IPS DF 19.7 (cell line): Measurements from ENCODE around the gene TTC28.

ENCODE experiments used
- DNase-seq: peaks from one replicate; pipeline ENCODE4 v3.0.0-alpha.2; 2013; ENCODE audit warnings: low read depth, low spot score

TTC28 gene

DNA sequence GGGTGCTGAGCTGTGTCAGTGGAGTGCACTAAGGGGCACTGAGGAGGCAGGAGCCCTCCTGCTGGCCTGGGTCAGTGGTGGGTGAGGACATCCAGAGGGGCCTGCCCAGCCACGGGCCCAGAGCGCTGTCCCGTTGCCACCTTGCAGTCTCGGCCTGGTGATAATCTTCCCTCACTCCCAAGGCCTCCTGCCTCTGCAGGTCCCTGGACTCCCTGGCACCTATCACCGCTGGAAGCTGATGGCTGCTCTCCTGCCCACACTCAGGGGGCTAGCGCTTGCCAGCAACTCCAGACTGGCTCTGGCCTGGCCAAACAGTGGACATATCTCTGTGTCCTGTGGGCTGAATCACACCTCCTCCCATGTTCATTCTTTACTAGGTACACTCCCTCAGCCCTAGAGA is 674.1 kb downstream of the TTC28 start:
- no peak for DNase-seq

DNA sequence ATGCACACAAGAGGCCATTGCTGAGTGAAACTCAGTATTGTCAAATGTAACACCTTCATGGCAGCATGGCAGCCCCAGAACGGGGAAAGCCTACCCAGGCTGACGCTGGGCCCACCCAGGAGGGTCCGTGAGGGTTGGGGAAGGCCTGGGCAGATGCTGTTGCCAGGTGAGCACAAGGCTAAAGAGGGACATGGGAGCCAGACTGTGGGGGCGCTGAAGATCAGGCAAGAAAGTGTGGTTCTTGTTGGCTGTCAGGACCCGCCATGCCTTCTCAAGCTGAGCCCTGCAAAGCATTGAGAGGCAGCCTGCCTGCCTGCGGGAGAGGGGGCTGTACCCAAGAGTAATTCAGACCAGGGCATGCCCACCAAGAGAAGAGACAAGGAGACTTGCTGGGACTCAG is 675.6 kb downstream of the TTC28 start:
- DNase-seq = no peak

DNA sequence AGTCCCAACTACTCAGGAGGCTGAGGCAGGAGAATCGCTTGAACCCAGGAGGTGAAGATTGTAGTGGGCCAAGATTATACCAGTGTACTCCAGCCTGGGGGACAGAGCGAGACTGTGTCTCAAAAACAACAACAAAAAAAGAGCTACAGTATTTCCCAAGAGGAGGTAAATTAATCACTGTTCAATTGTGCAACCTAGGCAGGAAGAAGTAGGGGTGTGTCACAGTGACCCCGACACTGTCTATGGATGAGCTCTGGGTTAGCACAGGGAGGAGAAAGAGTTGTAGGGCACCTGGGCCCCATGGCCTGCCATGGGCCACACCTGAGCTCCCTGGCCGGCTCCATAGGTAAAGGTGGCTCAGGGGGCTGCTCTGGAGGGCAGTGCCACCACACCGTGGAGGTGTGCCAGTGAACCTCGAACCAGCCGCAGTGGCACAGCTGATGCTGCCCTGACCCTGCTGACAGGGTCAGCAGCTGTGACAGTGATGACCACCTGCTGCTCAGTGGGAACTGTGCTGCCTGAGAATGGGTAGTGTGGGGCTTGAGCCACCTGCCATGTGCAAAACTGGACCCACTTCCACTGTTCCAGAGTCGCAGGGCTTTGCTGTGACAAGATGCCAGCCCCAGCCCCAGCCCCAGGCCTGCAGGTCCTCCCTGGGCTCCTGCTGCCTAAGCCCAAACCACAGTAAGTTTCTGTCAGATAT is 676.6 kb downstream of the TTC28 start:
- DNase-seq = no peak

DNA sequence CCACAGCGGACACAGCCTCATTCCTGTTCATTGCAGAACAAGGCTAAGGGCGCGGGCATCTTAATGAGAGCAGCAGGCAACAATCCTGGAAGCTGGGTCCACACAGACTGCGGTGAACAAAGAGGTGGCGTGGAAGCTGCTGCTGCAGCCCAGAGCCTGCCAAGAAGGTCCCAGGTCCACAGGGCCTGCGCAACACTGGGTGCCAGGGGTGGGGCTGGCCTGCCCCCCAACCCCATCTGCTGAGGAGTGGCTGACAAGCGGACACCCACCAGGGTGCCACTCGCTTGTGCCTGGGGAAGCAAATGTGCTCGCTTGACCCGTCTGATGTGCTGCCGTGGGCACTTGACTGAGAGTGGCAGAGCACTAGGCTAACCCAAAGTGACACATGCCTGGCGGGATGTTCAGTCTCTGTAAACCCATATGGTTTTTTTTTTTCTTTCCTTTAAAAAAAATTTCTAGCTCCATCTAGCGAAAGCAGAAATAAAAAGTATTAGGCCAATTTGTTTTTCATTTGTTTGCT is 677.4 kb downstream of the TTC28 start:
- no peak for DNase-seq

DNA sequence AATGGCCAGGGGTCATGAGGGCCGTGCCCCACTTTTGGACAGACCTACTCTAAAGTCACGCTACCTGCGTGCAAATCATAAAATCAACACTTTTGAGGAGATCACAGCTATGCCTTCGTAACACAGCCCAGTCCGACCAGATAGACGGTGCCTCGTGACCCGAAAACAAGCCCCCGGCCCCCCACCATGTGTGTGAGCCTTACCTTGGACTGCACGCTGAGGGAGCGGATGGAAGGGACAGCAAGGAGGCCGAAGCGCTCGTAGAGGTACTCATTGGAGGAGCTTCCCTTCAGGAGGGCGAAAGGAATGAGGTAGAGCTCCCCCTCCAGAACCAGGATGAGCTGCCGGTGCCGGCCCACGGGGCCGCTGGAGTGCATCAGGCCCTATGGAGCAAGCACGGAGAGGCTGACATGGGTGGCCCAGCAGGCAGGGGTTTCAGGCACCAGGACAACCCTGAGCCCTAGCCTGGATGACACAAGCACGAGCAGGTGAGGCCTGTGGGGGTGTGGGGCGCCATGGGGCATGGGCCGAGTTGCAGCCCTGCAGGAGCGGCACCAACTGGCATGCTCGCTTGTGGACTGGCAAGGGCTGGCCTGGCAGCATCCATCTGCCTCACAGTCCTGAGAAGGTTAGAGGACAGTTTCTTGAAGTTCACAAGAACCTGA is 678.3 kb downstream of the TTC28 start:
- DNase-seq = no peak

DNA sequence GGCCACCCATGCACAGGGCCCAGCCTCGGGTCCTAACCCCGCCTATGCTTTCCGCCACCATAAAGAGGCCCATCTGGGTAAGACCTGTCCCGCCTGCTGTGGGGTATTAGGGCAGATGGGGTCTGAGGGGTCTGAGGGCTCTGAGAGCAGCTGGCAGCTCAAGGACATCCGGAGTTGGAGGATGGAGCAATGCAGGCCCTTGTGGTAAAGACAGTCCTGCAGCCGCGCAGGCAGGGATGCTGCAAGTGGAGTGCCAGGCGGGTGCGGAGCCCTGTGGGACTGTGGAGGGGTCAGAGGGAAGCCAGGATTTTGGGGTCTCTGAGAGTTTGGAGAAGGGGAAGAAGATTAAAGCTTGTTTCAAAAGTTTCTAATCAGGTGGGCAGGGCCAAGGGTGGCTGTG is 679.3 kb downstream of the TTC28 start:
- no peak for DNase-seq

DNA sequence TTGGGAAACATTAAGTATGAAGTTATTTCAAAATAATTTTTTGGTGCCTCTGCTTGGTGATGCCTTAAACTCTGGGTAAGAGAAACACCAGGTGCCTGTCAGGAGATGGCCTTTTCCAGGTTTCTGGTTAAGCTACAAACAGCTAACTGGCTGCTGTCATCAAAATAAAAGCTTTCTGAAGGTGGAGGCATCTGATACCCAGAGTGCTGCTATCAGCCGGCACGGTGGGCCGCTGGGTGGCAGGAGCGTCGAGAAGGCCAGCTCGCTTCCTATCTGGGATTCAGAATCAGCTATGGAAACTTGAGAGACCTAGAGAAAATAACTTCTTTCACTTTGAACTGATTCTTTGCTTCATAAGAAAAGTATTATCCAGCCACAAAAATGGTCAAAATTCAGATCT is 679.8 kb downstream of the TTC28 start:
- no peak for DNase-seq

DNA sequence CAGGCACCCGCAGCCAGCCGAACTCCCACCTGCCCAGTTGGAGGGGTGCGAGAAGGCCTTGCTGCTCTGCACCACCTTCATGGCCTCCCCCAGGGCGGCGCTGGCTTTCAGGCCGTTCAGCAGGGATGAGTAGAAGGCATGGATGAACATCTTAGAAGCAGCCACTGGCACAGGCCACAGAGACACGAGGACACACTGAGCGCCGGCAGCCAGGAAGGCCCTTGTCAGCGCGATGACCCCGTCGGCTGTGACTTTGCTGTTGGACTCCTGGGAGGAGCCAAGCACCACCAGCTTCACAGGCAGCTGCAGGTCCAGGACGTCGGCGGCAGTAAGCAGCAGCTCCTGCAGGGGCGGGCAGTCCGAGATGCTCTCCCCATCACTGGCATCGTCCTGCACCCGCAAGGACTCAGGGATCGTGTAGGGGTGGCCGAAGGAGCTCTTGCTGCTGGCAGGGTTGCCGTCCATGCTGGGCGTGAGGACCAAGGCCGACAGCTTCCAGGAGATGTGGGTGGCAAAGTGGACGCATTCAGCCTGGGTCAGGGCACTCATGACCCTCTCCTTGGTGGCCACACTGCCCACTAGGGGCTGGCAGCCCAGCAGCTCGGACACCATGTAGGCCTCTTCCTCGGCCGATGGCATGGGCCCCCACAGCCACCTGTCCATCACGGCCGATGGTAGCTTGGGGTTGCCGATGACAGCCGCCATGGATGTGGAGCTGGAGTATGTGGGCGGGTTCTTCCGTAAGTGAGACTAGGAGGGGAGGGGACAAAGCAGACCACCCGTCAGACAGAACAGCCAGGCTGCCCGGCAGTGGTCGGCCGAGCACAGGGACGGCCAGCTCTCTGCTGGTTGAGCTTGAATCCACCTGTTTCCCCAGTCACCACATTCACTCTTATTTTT is 680.9 kb downstream of the TTC28 start:
- DNase-seq = no peak

DNA sequence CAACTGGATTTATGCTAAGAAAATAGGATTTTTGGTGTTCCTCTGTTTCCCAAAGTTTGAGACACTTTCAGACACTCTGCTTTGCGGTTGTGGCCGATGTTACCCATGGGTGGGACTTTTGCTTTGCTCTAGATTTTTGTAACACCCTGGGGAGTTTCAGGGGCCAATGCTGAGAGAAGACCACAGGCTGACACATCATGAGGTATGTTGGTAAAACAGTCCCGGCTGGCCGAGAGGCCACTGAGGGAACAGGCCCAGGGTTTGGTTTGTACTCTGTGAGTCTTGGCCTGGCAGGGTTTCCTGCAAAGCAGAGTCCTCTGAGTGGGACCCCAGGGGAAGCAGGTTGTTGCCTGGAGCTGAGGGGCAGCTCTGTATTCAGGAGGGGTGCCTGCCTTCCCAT is 682.1 kb downstream of the TTC28 start:
- no peak for DNase-seq

DNA sequence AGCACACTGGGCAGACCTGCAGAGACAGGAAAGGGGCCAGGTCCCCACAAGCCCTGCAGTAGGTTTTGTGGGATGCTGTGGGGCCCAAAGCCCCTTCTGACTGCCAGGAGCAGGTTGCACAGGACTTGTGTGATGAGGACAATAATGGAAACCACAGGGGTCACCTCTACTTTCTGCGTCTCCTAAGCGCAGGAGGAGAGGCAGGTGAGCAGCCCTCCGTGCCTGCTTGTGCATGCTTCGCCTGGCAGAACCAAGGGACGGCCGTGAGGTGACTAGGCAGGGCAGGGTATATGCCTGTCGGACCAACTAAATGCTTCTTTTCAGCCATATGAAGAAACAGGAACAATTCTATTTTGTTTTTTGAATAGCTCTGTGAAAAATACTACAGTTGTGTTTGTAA is 682.7 kb downstream of the TTC28 start:
- no peak for DNase-seq

DNA sequence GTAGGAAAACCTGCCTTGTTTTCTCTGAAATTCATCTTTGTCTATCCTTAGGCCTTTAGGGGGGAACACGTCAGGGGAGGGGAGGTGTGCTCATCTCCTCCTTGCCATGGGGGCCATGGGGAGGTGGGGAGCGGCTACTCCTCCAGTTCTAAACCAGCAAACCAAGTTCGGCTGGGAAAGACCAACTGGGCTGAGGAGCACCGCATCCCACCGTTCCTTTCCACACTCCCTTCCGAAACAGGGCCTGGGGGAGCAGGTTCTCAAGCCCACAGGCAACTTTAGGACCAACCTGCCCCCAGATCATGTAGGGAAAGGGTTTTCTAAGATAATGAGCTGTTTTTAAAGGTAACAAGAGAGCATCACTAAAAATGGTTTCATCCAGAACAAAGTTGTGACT is 683.1 kb downstream of the TTC28 start:
- DNase-seq = no peak

DNA sequence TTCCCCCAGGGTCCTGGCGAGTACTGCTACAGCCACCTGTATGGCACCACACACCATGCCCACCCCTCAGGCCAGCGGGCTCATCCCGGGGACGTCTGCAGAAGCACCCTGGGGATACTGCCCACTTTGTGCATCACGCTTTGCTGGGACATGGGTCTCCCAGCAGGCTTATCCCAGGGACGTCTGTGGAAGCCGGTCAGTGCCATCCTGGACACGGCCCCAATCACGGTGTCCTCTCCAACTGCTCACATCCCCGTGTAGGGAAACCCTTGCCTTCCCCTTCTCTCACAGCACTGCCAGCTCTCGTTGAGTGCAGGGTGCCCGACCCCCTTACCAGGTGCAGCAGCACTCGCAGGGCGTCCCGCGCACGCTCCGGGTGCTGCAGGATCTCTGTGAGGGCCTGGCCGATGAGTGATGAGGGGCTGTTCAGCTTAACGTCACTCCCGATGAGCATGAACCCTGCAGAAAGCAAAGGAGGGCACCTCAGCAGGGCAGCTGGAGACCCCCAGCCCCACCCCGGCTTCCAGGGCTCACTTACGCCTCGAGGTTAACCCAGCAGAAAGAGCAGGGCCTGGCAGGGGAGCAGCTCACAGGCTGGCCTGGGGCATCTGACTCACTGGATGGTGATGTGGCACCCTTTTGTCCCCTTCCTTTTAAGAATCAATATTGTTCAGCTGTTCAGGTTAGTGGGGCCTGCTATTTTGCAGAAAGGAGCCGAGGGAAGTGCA is 683.7 kb downstream of the TTC28 start:
- no peak for DNase-seq

DNA sequence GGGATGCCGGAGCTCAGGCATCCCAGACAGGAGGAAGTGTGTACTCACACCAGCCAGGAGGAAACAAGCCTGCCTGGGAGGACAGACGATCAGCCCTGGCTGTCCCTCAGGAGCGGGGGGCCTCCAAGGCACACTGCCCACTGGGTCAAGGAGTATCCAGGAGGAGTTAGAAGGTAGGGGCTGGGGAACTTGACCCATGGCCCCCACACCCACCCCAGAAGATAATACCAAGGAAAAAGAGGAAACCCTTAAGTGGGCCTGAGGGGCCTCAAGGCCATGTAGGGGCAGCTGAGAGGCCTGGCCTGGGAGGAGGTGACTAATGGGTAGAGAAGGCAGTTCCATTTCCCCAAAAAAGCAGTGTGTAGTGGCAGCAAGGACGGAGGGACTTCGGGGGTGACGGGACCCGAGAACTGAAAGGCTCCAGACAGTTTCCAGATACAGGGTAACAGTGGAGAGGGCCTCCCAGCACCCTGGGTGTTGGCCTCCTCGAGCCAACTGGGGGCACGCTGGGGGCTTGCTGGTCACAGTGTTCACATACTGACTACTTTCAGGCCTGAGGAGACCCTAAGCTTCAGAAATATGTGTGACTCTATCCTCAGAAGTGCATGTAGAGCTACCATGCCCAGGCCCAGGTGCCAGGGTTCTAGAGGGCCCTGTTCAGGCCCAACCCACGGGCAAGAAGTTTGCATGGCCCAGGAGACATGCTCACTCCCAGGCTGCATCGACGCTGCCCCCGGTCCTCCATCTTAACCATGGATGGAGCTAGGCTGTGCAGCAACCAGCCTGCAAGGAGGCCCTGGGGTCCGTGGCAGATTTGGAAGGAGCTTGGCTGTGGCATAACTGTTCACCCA is 684.9 kb downstream of the TTC28 start:
- no peak for DNase-seq

DNA sequence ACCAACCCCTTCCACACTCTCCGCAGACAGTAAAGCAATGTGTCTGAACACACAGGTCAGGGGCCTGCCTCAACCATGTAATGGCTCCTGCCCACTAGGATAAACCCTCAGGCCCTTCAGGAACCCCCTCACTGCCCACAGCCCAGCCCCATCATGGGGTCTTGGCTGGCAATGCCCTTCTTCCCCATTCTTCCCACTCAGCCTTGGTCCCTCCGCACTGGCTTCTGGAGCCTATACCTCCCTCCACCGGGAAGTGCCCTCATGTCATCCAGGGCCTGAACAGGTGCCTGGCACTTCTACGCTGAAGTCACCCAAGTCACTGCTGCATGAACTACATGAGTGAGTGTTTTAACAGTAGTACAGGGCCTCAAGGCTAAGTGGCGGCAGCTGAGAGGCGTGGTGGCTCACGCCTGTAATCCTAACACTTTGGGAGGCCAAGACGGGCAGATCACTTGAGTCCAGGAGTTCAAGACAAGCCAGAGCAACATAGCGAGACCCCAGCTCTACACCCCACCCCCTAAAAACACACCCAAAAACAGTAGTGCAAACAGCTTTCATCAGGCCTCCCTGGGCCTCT is 685.8 kb downstream of the TTC28 start:
- DNase-seq = no peak

DNA sequence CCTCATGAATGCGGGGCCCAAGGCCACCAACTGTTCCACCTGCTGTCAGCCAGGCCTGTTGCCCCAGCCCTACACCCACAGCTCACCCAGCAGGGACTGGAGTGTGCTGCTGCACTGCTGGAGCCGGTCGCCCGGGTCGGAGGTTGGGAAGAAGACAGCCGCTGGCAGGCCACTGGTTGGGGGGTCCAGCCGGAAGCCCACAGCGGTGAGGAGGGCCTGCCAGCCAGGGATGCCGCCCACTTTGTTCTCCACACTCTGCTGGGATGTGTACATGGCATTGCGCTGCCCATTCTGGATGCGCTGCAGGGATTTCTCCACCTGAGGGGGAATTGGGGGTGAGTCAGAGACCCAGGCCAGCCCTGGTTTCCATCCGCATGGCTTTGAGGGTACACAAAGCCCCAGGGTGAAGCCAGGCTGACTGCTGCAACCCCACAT is 686.4 kb downstream of the TTC28 start:
- no peak for DNase-seq

DNA sequence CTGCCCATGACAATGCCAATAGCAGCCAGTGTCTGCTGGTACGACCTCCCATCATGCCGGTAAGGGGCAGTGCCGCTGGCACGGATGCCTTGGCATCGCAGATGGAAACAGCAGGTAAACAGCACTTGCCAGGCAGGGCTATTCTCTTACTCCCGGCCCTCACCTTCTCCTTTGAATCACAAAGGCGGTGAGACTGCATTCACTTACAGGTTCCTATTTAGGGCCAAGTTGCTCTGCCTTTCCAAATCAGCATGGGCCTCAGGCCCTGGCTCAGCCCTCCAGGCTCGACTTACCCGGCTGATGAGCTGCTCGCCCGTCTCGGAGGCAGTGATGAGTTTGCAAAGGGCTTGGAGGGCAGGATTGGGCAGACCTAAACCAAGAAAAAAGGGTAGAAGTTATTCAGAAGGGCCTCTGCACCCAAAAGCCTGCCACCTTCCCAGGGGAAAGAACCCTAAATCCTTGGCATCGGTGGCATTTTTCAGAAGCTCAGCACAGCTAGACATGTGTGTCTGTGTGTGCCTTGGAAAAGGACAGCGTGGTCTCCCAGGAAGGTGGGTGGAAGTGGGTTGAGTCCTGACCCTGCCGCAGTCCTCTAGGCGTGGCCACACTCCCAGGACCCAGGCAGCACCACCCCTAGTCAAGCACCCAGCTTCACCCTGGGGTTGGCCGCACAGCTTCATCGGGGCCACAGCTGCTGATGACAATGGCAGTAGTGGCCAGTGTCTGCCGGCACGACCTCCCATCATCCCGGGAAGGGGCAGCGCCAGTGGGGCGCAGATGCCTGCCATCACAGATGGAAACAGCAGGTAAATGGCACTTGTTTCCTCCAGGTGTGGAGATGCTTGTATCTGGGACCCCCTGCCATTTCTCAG is 687.1 kb downstream of the TTC28 start:
- no peak for DNase-seq

DNA sequence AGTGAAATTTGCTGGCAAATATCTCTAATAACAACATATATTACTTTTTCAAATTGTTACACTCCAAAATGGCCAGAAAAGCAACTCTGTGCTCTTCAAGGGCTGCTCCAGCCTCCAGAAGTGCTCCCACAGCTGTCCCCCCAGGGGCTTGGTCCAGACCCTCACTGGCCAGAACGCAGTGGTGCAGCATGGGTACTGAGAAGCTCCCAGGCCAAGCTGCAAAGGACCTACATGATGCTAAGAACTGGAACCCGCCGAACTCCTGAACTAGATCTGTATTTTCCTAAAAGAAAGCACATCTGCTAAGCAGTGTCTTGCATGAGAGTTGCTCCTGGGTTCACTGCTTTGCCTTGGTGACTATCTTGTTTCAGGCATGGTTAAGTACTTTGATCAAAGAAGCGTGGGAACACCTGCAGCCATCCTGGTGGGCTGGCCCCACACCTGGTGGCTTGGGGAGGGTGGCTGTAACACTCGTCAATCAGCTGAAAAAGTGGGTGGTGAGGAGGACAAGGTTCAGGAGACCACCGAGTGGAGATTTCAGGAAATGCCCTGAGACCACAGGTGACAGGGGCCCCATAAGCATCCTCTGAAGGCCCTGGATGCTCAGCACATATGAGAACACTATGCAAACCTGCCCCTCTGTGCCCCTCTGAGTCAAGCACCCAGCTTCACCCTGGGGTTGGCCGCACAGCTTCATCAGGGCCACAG is 687.9 kb downstream of the TTC28 start:
- DNase-seq = no peak

DNA sequence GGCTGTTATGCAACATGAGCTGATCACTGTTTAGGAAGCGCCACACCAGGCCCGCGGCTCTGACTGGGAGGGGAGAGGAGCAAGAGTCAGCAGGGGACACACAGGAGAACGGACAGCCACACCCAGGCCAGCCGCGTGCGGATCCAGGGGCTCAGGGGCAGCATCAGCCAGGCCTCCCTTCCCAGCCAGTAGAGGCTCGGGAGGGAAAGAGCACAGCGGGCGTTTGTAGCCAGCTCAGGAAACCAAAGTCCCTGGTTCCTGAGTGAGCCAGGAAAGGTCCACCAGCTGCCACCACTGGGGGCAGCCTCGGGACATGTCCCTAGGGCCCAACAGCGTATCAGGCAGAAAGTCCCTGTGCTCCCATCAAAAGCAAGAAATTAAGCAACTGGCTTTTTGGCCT is 688.8 kb downstream of the TTC28 start:
- peak; percentile 74 for DNase-seq

DNA sequence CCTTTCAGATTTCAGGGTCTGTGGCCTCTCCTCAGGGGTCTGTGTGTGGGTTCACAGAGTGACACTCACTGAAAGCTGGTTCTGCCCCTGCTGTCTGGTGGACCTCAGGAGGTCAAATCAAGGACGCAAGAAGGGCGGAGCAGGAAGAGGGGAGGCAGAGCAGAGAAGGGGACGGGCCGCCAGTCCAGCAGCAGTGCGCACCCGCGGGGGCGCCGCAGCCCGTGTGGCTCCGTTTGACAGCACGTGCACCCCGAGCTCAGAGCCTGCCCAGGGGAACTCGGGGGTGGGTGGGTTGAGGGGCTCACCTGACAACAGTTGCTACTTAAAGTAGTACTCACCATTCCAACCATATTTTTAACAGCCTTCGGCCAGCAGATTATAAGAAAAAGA is 689.2 kb downstream of the TTC28 start:
- no peak for DNase-seq
